Upper lobe of left lung (tissue), 6 donors: ENCODE data around the gene PCBD1. TPM values are rescaled to one million over a fixed set of nuclear protein-coding genes. Genes with fewer than 3 reads are reported as not detected.

ENCODE experiments used
- ATAC-seq, 2 donors: fragments of 200-7000 bp; cut with Tn5 transposase; one replicate each; pipeline ENCODE4 v1.9.1; 2022; ENCODE audit warnings: mild to moderate bottlenecking in 2 of 2, moderate library complexity in 2 of 2; ENCODE audit not compliant: low FRiP score in 2 of 2
- DNase-seq, 2 donors: peaks; one replicate each; pipeline ENCODE4 v3.0.0-alpha.2; 2019 to 2020
- H3K27ac ChIP-seq, 4 donors: fragments of 200-600 bp; sonication (generic); one replicate each; pipeline ENCODE4 v1.5.1; 2016 to 2019
- H3K27me3 ChIP-seq, 4 donors: fragments of 200-600 bp; sonication (generic); one replicate each; pipeline ENCODE4 v1.5.1; 2017 to 2019
- H3K36me3 ChIP-seq, 4 donors: fragments of 200-600 bp; sonication (generic); one replicate each; pipeline ENCODE4 v1.5.1; 2016 to 2019
- H3K4me1 ChIP-seq, 4 donors: fragments of 200-600 bp; sonication (generic); one replicate each; pipeline ENCODE4 v1.5.1; 2018 to 2019
- H3K4me3 ChIP-seq, 4 donors: fragments of 200-600 bp; sonication (generic); one replicate each; pipeline ENCODE4 v1.5.1; 2017 to 2019; ENCODE audit warnings: mild to moderate bottlenecking in 2 of 4, moderate library complexity in 1 of 4
- H3K9me3 ChIP-seq, 4 donors: fragments of 200-600 bp; sonication (generic); one replicate each; pipeline ENCODE4 v1.5.1; 2018 to 2019
- EP300 ChIP-seq, 4 donors: sonication (generic); formaldehyde crosslinking; IDR thresholded peaks; one replicate each; pipeline ENCODE4 v1.5.1; 2017; ENCODE audit warnings: antibody characterized with exemption in 4 of 4, control low read depth in 2 of 4
- POLR2A ChIP-seq, 4 donors: fragments of 450-650 bp; IDR thresholded peaks; one replicate each; pipeline ENCODE4 v1.5.1; 2016 to 2017; ENCODE audit warnings: antibody characterized with exemption in 4 of 4, mild to moderate bottlenecking in 2 of 4
- POLR2AphosphoS5 ChIP-seq, 2 donors: sonication (generic); formaldehyde crosslinking; IDR thresholded peaks; one replicate each; pipeline ENCODE4 v1.5.1; 2017; ENCODE audit warnings: antibody characterized with exemption in 2 of 2
- WGBS, 2 donors: methylation state at CpG; one replicate each; pipeline ENCODE4 v1.1.5; 2017 to 2018; 5-methylcytosine and 5-hydroxymethylcytosine counted together
- total RNA-seq, 6 donors: library from RNA; depleted of rRNA in 4 of 6; stranded (reverse); fragments of >200 nt in 4 of 6; gene quantifications; one replicate each; pipeline versions ENCODE4 v1.1.0 to v1.2.1, GENCODE V29; 2016 to 2021
- TF ChIP-seq, protein P1 (sequence below), 6 experiments: fragments of 450-650 bp in 4 of 6; fragments of 200-600 bp in 2 of 6; sonication (generic) in 2 of 6; IDR thresholded peaks; one replicate each; pipeline ENCODE4 v1.5.1; 2016 to 2019; ENCODE audit warnings: antibody characterized with exemption in 6 of 6
- donor health status: DM: no; HTN: no; CAD: no; lungs with moderate emphysema.
- donor health status: DM: no; HTN: yes; CAD: no; lungs with severe emphysema.

The PCBD1 gene
- total RNA-seq, 6 donors from 2014 or later = 40.9 to 99.1 (median 71.9) TPM

GRCh38 chr10:70901276-70901878 lies 13.0 kb upstream of the PCBD1 start:
- Histone ChIP-seq H3K27me3 (no peaks in the 10 kb centered on the region), H3K27ac (no peak overlapping the region), H3K36me3 (no peaks in the 10 kb centered on the region), H3K4me1 (peaks cover 2 to 6% (median 4%) of the 10 kb centered on the region in 4 donors), H3K9me3 (no peaks in the 10 kb centered on the region), H3K4me3 (no peak overlapping the region)
- no peak for DNase-seq
- TF ChIP-seq POLR2A (IDR thresholded peaks at IDR 0.05) (no peak), EP300 (IDR thresholded peaks at IDR 0.05) (no peak), POLR2AphosphoS5 (IDR thresholded peaks at IDR 0.05) (no peak)
- TF ChIP-seq, protein P1, sequence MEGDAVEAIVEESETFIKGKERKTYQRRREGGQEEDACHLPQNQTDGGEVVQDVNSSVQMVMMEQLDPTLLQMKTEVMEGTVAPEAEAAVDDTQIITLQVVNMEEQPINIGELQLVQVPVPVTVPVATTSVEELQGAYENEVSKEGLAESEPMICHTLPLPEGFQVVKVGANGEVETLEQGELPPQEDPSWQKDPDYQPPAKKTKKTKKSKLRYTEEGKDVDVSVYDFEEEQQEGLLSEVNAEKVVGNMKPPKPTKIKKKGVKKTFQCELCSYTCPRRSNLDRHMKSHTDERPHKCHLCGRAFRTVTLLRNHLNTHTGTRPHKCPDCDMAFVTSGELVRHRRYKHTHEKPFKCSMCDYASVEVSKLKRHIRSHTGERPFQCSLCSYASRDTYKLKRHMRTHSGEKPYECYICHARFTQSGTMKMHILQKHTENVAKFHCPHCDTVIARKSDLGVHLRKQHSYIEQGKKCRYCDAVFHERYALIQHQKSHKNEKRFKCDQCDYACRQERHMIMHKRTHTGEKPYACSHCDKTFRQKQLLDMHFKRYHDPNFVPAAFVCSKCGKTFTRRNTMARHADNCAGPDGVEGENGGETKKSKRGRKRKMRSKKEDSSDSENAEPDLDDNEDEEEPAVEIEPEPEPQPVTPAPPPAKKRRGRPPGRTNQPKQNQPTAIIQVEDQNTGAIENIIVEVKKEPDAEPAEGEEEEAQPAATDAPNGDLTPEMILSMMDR (IDR thresholded peaks at IDR 0.05) = no peak
- no peak for ATAC-seq
- 94 to 95% methylated on average over 10 to 13 of the region's 13 CpGs for WGBS, 2 donors

- no peak for TF ChIP-seq POLR2A (IDR thresholded peaks at IDR 0.05)
- TF ChIP-seq, protein P1 (IDR thresholded peaks at IDR 0.05) = no peak
- no peak for TF ChIP-seq EP300 (IDR thresholded peaks at IDR 0.05)
- no peak for TF ChIP-seq POLR2AphosphoS5 (IDR thresholded peaks at IDR 0.05)
- H3K36me3 ChIP-seq = no peaks in the 10 kb centered on the region
- no peak for DNase-seq
- H3K27me3 ChIP-seq = no peaks in the 10 kb centered on the region
- WGBS, 2 donors = 67 to 81% methylated on average over 4 of the region's 4 CpGs
- H3K4me1 ChIP-seq = peaks cover 2 to 6% (median 4%) of the 10 kb centered on the region in 4 donors
- no peak for ATAC-seq
- no peak overlapping the region for H3K27ac ChIP-seq
- H3K9me3 ChIP-seq = no peaks in the 10 kb centered on the region
- H3K4me3 ChIP-seq = no peak overlapping the region
Measured at GRCh38 chr10:70899096-70899495, 10.7 kb upstream of the PCBD1 start.

GRCh38 chr10:70898687-70899086 lies 10.3 kb upstream of the PCBD1 start:
- H3K27ac ChIP-seq = no peak overlapping the region
- no peaks in the 10 kb centered on the region for H3K9me3 ChIP-seq
- no peaks in the 10 kb centered on the region for H3K36me3 ChIP-seq
- no peak for DNase-seq
- H3K4me3 ChIP-seq = no peak overlapping the region
- H3K27me3 ChIP-seq = no peaks in the 10 kb centered on the region
- no peak for ATAC-seq
- WGBS, 2 donors = 89 to 92% methylated on average over 3 of the region's 3 CpGs
- TF ChIP-seq EP300 (IDR thresholded peaks at IDR 0.05) (no peak), POLR2A (IDR thresholded peaks at IDR 0.05) (no peak), POLR2AphosphoS5 (IDR thresholded peaks at IDR 0.05) (no peak)
- TF ChIP-seq, protein P1 (IDR thresholded peaks at IDR 0.05) = no peak
- peaks cover 2 to 6% (median 4%) of the 10 kb centered on the region in 4 donors for H3K4me1 ChIP-seq

DNA sequence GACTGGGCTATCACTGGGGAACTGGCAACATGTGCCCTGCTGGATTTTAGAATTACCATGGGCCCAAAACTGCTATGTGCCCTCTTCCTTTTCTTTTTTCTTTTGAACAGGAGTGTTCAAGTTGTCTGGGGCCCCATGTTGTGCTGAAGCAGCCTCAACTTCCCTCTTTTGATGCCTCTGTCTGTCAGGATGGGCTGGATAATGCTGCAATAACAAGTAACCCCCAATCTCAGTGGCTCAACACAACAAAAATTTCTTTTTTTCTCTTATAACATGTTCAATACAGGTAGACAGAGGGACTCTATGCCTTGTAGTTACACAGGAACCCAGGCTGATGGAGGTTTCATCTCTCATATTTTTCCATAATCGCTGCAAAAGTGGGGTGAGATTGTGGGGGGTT lies 8.2 kb upstream of the PCBD1 start:
- 96 to 100% methylated on average over 1 of the region's 1 CpG for WGBS, 2 donors
- TF ChIP-seq EP300 (IDR thresholded peaks at IDR 0.05) = no peak
- H3K4me1 ChIP-seq = no peaks in the 10 kb centered on the region
- no peak overlapping the region for H3K4me3 ChIP-seq
- no peaks in the 10 kb centered on the region for H3K36me3 ChIP-seq
- H3K9me3 ChIP-seq = no peaks in the 10 kb centered on the region
- no peak for DNase-seq
- no peak for ATAC-seq
- no peak overlapping the region for H3K27ac ChIP-seq
- H3K27me3 ChIP-seq = no peaks in the 10 kb centered on the region

DNA sequence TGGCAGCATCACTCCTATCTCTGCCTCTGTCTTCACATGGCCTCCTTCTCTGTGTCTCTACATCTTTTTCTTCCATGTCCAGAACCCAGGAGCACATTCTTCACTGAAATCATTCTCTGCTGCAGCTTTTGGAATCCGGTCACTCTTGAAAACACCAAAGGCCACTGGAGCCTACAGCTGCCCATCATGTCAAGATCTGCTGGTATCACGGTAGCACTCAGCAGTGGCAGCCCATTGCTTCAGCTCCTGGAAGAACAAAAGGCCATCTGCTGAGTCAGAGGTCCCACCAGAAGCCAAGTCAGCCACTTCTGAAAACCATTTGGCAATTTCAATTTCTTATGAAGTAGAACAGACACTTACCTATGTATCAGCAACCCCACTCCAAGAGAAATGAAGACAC lies 6.1 kb upstream of the PCBD1 start:
- no peak overlapping the region for H3K27ac ChIP-seq
- H3K9me3 ChIP-seq = no peaks in the 10 kb centered on the region
- H3K36me3 ChIP-seq = no peaks in the 10 kb centered on the region
- ATAC-seq (no peak), DNase-seq (no peak)
- TF ChIP-seq, protein P1 (IDR thresholded peaks at IDR 0.05) = no peak
- peaks cover 0 to 3% (median under 1%) of the 10 kb centered on the region in 4 donors for H3K4me1 ChIP-seq
- H3K27me3 ChIP-seq = no peaks in the 10 kb centered on the region
- WGBS, 2 donors = 70 to 83% methylated on average over 2 of the region's 2 CpGs
- no peak overlapping the region for H3K4me3 ChIP-seq
